ENCODE measurements around the gene ASB16. TPM values are rescaled to one million over a fixed set of nuclear protein-coding genes. Genes with fewer than 3 reads are reported as not detected.

The ASB16 gene
- total RNA-seq, 1 donor from 2014 or later: not detected

GRCh38 chr17:44221862-44222111, 51.3 kb downstream of the ASB16 start:
- DNase-seq (ENCODE audit: low read depth): no peak

- peak; percentile 53 for DNase-seq (ENCODE audit: low read depth)
These were observed 51.8 kb downstream of the ASB16 start for GRCh38 chr17:44222112-44222869.

- peak; percentile 77 for DNase-seq (ENCODE audit: low read depth)
These were observed 53.1 kb downstream of the ASB16 start for GRCh38 chr17:44223541-44224071.

Other genes starting within 250 kb of the ASB16 start
- not detected in 2 replicates for gene PPY, start 228.2 kb upstream of the ASB16 start, total RNA-seq
- not detected in 2 replicates for gene PYY, start 216.8 kb upstream of the ASB16 start, total RNA-seq
- 1.2 and 6.1 TPM in 2 replicates for gene NAGS, start 166.1 kb upstream of the ASB16 start, total RNA-seq
- 43.8 and 71.2 TPM in 2 replicates for gene TMEM101, start 155.7 kb upstream of the ASB16 start, total RNA-seq
- 30.3 and 42.2 TPM in 2 replicates for gene LSM12, start 104.0 kb upstream of the ASB16 start, total RNA-seq
- gene G6PC3, start 100.0 kb upstream of the ASB16 start, total RNA-seq: 15.8 and 54.2 TPM in 2 replicates
- 10.9 and 22.7 TPM in 2 replicates for gene HDAC5, start 47.1 kb upstream of the ASB16 start, total RNA-seq
- 0.70 and 1.2 TPM in 2 replicates for gene HROB, start 28.8 kb upstream of the ASB16 start, total RNA-seq
- 21.9 and 38.5 TPM in 2 replicates for gene TMUB2, start 16.3 kb downstream of the ASB16 start, total RNA-seq
- gene ATXN7L3, start 29.2 kb downstream of the ASB16 start, total RNA-seq: 45.8 and 61.1 TPM in 2 replicates
- 27.8 and 57.8 TPM in 2 replicates for gene UBTF, start 49.0 kb downstream of the ASB16 start, total RNA-seq
- not detected in 2 replicates for gene SLC4A1, start 97.4 kb downstream of the ASB16 start, total RNA-seq
- 2.9 and 3.8 TPM in 2 replicates for gene RUNDC3A, start 137.9 kb downstream of the ASB16 start, total RNA-seq
- gene SLC25A39, start 154.1 kb downstream of the ASB16 start, total RNA-seq: 78.7 and 84.9 TPM in 2 replicates
- 213 and 601 TPM in 2 replicates for gene GRN, start 174.6 kb downstream of the ASB16 start, total RNA-seq
- 2.7 and 2.8 TPM in 2 replicates for gene FAM171A2, start 193.1 kb downstream of the ASB16 start, total RNA-seq
- gene ITGA2B, start 218.9 kb downstream of the ASB16 start, total RNA-seq: 0.60 TPM in 1 of 2 replicates, not detected in the other

Measured in renal cortical epithelial cell (primary cell).